Measurements from ENCODE around the gene MYLK. TPM values are rescaled to one million over a fixed set of nuclear protein-coding genes. Genes with fewer than 3 reads are reported as not detected.
"Not testable (repeated sequence)": the region's sequence is repeated elsewhere in the genome, so short reads cannot be mapped to it uniquely, and the experiment has no call there.

MYLK gene
- total RNA-seq, 2 experiments from 2014 or later, result 0.17 TPM; not detected in 1

DNA sequence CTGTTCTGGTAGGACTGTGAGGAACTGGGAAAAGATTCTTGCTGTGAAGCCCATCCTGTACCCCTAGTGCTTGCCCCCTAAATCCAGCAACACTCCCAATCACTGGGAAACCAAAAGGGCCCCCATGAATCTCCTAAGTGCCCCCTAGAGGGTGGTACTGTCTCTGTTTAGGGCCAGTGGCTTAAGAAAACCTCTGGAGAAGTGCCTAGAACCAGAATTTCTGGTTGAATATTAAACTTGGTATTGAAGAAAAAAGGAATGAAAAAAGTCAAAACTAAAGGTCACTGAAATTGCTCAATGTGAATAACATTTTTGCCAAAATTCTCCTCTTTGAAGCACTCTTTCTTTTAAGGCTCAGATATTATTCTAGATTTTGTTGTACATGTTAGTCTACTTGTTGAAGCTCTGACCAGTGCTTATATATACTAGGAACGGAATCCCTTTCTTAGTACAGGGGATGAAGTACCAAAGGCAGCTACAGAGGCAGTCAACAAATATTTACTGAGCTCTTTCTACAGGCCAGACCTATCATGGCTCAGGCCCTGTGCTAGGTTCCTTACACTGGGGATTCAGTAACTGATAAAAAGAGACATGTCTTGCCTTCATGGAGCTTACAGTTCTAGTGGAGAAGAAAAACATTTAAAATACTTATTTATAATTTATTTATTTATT, 138.8 kb downstream of the MYLK start:
- intact Hi-C loops (cut with micrococcal nuclease), result no loop called here
- POLR2A ChIA-PET, result no interaction called here
- Mint-ChIP-seq H3K4me1 (ENCODE audit: low read depth) (no peaks in the 10 kb centered on the region), H3K27me3 (peaks cover 3% of the 10 kb centered on the region), H3K36me3 (no peaks in the 10 kb centered on the region), H3K27ac (no peak overlapping the region), H3K9me3 (no peaks in the 10 kb centered on the region), H3K4me3 (no peak overlapping the region)
- CTCF ChIA-PET, result interaction anchor here (1.3 kb wide), 1 partner anchor 22 kb away, joined by 5 read pairs; no protein-coding TSS in a partner anchor
- DNase-seq, result no peak

DNA sequence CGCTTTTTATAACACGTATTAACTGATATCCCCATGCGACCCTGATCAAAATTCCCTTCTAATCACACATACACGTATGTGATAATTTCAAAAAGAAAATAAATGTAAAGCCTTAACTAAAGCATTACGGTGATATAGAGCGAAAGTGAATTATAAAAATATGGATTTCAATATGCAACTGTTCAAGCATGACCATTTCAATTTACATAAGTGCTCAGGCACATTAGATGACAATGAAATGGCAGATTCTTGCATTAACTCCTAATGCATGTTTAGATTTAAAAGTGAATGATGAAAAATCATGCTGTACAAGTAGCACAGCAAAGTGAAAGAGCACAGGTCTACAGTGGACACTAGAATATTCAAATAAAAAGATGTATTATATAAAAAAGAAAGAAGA, 140.1 kb downstream of the MYLK start:
- no peaks in the 10 kb centered on the region for H3K36me3 Mint-ChIP-seq

DNA sequence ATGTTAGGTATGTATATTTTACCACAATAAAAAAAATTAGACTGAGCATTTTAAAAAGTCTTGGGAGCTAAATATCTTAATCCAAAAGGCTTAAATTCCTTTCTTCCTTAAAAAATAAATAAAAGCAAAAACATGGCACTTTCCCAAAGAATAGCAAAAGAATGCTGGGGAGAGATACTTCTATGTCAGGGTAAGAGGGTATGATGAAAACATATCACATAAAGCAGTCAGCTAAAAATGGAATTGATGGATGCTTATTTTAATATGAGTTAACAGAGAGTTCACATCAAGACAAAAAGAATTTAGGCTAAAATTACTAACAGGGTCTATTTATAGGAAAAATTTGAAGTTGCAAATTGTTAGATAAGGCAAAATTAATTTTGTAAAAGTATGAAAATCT, 141.0 kb downstream of the MYLK start:
- peaks cover 9% of the 10 kb centered on the region for H3K27me3 Mint-ChIP-seq
- no peaks in the 10 kb centered on the region for H3K4me1 Mint-ChIP-seq (ENCODE audit: low read depth)
- ChIA-PET POLR2A (no interaction called here), CTCF (interaction anchor here (0.6 kb wide), 1 partner anchor 209 kb away, joined by 3 read pairs; no protein-coding TSS in a partner anchor)
- no peak for DNase-seq
- no peak overlapping the region for H3K27ac Mint-ChIP-seq
- no peak overlapping the region for H3K4me3 Mint-ChIP-seq
- intact Hi-C loops (cut with micrococcal nuclease), result no loop called here
- no peaks in the 10 kb centered on the region for H3K9me3 Mint-ChIP-seq
- no peaks in the 10 kb centered on the region for H3K36me3 Mint-ChIP-seq

More for the DNA sequence above, 140.1 kb downstream of the MYLK start:
- CTCF ChIA-PET, result no interaction called here
- intact Hi-C loops (cut with micrococcal nuclease), result no loop called here
- no peak overlapping the region for H3K4me3 Mint-ChIP-seq
- H3K27ac Mint-ChIP-seq, result no peak overlapping the region
- H3K4me1 Mint-ChIP-seq (ENCODE audit: low read depth), result no peaks in the 10 kb centered on the region
- H3K27me3 Mint-ChIP-seq, result peaks cover 4% of the 10 kb centered on the region
- DNase-seq, result no peak
- POLR2A ChIA-PET, result no interaction called here
- H3K9me3 Mint-ChIP-seq, result no peaks in the 10 kb centered on the region

DNA sequence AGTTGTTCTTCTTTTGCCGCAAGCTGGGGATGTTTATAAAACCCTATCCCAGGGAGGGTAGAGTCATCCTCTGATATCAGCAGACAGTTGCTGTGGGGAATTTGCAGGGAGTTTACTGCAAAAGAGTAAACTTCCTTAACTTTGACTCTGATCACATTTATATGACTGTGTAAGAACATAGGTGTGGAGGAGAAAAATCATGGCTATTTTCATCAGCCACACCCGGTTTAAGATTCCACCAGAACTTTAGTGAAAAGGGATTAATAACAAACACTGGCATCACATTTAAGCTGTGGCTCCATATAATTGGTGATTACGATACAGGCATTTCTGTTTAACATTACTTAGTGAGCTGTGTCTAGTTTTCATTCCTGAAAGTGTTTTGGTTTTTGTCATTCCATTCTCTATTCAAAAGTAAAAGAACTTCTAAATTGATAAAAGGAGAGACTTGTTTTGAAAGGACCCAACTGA, 143.1 kb downstream of the MYLK start:
- no peak for DNase-seq
- POLR2A ChIA-PET, result no interaction called here
- intact Hi-C loops (cut with micrococcal nuclease), result no loop called here
- Mint-ChIP-seq H3K4me1 (ENCODE audit: low read depth) (no peaks in the 10 kb centered on the region), H3K4me3 (no peak overlapping the region), H3K27me3 (peaks cover 9% of the 10 kb centered on the region), H3K9me3 (no peaks in the 10 kb centered on the region), H3K36me3 (no peaks in the 10 kb centered on the region), H3K27ac (no peak overlapping the region)
- CTCF ChIA-PET, result interaction anchor here (1.3 to 2.2 kb wide), 2 partner anchors 8 to 18 kb away, joined by 3 to 7 read pairs; no protein-coding TSS in a partner anchor

DNA sequence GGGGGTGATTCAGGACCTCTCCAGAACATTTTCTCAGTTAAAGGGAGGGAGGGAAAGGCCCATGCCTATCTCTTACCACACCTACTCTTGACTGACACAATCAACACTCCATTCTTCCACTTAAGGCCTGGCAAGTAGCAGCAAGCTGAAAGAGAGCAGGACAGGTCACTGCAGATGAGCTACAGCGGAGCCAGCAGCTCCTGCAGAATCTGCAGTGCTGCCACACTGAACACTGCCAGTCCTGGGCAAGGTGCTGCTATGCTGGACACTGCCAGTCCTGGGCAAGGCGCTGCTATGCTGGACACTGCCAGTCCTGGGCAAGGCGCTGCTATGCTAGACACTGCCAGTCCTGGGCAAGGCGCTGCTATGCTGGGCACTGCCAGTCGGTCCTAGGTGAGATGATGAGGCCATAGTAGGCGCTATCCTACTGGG, 143.7 kb downstream of the MYLK start:
- no peaks in the 10 kb centered on the region for H3K4me1 Mint-ChIP-seq (ENCODE audit: low read depth)
- no peak overlapping the region for H3K4me3 Mint-ChIP-seq
- CTCF ChIA-PET, result interaction anchor here (2.2 kb wide), 1 partner anchor 17 kb away, joined by 7 read pairs; no protein-coding TSS in a partner anchor
- no peaks in the 10 kb centered on the region for H3K9me3 Mint-ChIP-seq
- no peak for DNase-seq
- peaks cover 9% of the 10 kb centered on the region for H3K27me3 Mint-ChIP-seq
- POLR2A ChIA-PET, result no interaction called here
- H3K27ac Mint-ChIP-seq, result no peak overlapping the region
- intact Hi-C loops (cut with micrococcal nuclease), result no loop called here
- H3K36me3 Mint-ChIP-seq, result no peaks in the 10 kb centered on the region

DNA sequence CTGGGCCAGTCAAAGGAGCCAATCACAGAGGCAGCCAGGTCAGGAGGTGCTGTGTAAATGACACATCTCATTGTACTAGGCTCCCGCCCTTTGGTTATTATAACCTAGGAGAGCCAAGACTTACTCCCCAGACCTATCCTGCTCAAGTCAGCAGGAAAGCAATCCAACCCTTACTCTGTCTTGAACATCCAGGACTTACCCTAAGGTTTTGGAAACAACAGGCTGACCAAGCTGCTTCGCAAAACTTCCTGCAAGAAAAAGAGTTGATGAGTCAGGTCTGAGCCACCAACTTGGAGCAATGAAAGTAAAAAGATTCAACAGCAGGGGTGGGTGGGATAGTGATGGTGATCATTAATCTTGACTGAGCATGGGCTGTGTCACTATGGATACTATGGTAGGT, 144.4 kb downstream of the MYLK start:
- no peak overlapping the region for H3K27ac Mint-ChIP-seq
- ChIA-PET CTCF (no interaction called here), POLR2A (interaction anchor here (0.6 kb wide), 1 partner anchor 821 kb away, joined by 3 read pairs; no protein-coding TSS in a partner anchor)
- H3K9me3 Mint-ChIP-seq, result no peaks in the 10 kb centered on the region
- DNase-seq, result no peak
- H3K4me3 Mint-ChIP-seq, result no peak overlapping the region
- peaks cover 11% of the 10 kb centered on the region for H3K27me3 Mint-ChIP-seq
- no peaks in the 10 kb centered on the region for H3K36me3 Mint-ChIP-seq
- intact Hi-C loops (cut with micrococcal nuclease), result no loop called here
- no peaks in the 10 kb centered on the region for H3K4me1 Mint-ChIP-seq (ENCODE audit: low read depth)

DNA sequence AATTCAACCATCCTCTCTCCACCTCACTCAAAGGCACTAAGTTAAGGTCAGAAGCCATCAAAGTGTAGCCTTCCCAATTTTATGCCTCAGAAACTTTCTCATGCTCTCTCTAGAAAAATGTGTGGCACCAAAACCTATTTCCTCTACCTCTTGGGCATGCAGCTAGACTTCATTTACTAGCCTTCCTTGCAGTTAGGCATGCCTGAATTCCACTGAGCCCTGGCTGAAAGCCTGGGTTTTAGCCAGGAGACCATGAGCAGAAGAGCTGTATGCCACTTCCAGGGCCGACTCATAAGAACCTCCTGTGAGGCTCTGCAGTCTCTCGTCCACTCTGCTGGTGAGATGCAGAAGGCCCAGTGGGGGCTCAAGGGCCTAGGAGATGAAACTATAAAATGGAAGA, 145.0 kb downstream of the MYLK start:
- Mint-ChIP-seq H3K9me3 (no peaks in the 10 kb centered on the region), H3K36me3 (no peaks in the 10 kb centered on the region), H3K4me3 (no peak overlapping the region), H3K4me1 (ENCODE audit: low read depth) (no peaks in the 10 kb centered on the region), H3K27ac (no peak overlapping the region), H3K27me3 (peaks cover 12% of the 10 kb centered on the region)
- intact Hi-C loops (cut with micrococcal nuclease), result no loop called here
- ChIA-PET POLR2A (interaction anchor here (0.6 kb wide), 1 partner anchor 822 kb away, joined by 3 read pairs; no protein-coding TSS in a partner anchor), CTCF (no interaction called here)
- DNase-seq, result no peak

DNA sequence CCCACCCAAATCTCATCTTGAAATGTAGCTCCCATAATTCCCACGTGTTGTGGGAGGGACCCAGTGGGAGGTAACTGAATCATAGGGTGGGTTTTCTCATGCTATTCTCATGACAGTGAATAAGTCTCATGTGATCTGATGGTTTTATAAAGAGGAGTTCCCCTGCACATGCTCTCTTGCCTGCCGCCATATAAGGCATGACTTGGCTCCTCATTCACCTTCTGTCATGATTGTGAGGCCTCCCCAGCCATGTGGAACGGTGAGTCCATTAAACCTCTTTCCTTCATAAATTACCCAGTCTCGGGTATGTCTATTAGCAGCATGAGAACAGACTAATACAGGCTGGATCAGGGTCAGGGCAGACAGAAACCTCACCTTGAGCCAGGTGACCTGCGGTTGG, 145.6 kb downstream of the MYLK start:
- H3K27ac Mint-ChIP-seq; H3K9me3 Mint-ChIP-seq; H3K4me1 Mint-ChIP-seq (ENCODE audit: low read depth); DNase-seq; POLR2A ChIA-PET; intact Hi-C loops (cut with micrococcal nuclease); CTCF ChIA-PET; H3K36me3 Mint-ChIP-seq; H3K4me3 Mint-ChIP-seq: not testable (repeated sequence)
- peaks cover 10% of the 10 kb centered on the region for H3K27me3 Mint-ChIP-seq

DNA sequence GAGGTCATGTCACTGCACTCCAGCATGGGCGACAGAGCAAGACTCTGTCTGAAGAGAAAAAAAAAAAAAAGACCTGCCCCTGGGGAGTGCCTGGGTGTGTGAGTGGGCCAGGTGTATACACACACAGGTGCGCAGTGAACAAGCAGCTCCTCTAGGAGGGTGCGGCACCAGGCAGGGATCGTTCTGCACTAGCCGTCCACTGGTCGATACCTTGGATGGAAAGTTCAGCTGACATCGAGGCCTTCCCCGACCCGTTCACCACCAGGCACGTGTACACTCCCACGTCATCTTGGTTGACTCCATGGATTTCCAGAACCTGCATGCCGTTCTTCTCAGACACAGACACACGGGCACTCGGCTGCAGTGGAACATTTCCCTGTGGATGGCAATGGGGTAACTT, 147.0 kb downstream of the MYLK start:
- no peak overlapping the region for H3K27ac Mint-ChIP-seq
- intact Hi-C loops (cut with micrococcal nuclease), result no loop called here
- ChIA-PET POLR2A (no interaction called here), CTCF (interaction anchor here (0.7 kb wide), 1 partner anchor 21 kb away, joined by 3 read pairs; no protein-coding TSS in a partner anchor)
- H3K27me3 Mint-ChIP-seq, result peaks cover 9% of the 10 kb centered on the region
- H3K4me1 Mint-ChIP-seq (ENCODE audit: low read depth), result no peaks in the 10 kb centered on the region
- H3K9me3 Mint-ChIP-seq, result no peaks in the 10 kb centered on the region
- H3K4me3 Mint-ChIP-seq, result no peak overlapping the region
- DNase-seq, result no peak
- H3K36me3 Mint-ChIP-seq, result no peaks in the 10 kb centered on the region

DNA sequence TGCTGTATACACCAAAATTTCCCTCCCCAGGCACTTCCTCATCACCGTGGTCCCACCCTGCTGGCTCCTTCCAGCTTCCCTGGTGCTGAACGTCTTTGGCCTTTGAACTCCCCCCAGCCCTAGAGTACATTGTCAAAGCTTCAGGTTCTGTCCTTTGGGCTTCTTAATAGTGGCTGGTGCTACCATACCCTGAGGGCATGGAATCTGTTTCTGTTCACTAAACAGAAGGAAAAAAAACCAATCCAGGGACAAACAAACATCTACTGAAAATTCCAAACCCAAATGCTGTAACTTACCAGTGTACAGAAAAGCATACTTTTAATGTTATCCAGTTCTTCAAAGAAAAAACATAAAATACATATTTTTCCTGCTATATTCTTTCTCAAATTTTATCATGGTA, 148.7 kb downstream of the MYLK start:
- intact Hi-C loops (cut with micrococcal nuclease), result no loop called here
- Mint-ChIP-seq H3K4me3 (no peak overlapping the region), H3K36me3 (no peaks in the 10 kb centered on the region), H3K9me3 (no peaks in the 10 kb centered on the region), H3K27ac (no peak overlapping the region), H3K27me3 (peaks cover 9% of the 10 kb centered on the region), H3K4me1 (ENCODE audit: low read depth) (no peaks in the 10 kb centered on the region)
- DNase-seq, result no peak
- ChIA-PET POLR2A (no interaction called here), CTCF (no interaction called here)

DNA sequence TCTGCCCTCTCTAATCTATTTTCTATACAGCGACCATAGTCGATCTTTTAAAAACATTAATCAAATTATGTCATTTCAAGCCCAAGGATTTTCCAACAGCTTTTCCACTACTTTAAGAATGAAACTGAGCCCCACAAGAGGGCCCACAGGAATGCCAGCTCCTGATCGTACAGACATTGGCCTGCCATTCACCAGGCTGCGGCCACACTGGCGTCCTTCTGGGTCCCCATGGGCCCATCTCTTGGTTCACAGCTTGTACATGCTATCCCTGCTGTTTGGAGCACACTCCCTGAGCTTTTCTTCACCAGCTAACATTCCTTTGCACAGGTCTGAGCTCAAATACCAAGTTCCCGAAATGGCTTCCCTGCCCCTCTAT, 149.6 kb downstream of the MYLK start:
- CTCF ChIA-PET, result interaction anchor here (1.7 to 2.7 kb wide), 2 partner anchors 11 to 33 kb away, joined by 3 to 7 read pairs; no protein-coding TSS in a partner anchor
- Mint-ChIP-seq H3K4me1 (ENCODE audit: low read depth) (no peaks in the 10 kb centered on the region), H3K27me3 (peaks cover 9% of the 10 kb centered on the region), H3K4me3 (no peak overlapping the region), H3K27ac (no peak overlapping the region), H3K36me3 (no peaks in the 10 kb centered on the region), H3K9me3 (no peaks in the 10 kb centered on the region)
- no peak for DNase-seq
- POLR2A ChIA-PET, result no interaction called here
- intact Hi-C loops (cut with micrococcal nuclease), result no loop called here

DNA sequence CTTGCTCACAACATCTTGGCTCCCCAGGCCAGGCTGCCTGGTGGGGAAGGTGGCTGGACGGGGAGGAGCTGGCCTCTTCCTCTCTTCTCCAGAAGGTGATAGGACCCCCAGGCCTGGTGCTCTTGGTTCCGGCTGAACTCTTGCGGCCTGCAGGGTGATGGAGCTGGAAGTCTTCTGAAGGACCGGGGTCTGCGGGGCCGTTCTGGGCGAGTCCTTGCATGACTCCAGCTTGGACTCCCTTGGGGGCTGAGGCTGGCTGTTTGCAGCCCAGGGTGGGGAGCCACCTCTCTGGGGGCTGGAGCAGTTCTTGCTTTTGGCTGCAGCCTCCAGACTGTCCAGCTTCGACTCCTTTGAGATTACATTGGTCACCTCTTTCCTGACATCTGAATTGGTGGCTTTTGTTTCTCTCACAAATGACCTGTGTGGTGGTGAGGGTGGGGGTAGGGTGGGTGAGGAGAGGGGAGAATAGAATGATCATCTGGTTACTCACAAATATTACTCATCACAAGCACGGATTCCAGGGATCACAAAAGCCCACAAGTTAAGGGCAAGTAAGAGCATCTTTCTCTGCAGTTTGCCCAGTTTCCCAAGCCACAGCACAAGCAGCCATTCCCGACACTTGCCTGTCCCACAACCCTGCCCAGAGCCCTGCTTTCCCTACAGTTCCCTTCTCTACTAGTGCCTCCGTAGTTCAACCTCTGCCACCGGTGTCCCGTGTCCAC, 150.2 kb downstream of the MYLK start:
- DNase-seq, result no peak
- no peaks in the 10 kb centered on the region for H3K4me1 Mint-ChIP-seq (ENCODE audit: low read depth)
- intact Hi-C loops (cut with micrococcal nuclease), result no loop called here
- POLR2A ChIA-PET, result no interaction called here
- no peak overlapping the region for H3K4me3 Mint-ChIP-seq
- no peak overlapping the region for H3K27ac Mint-ChIP-seq
- no peaks in the 10 kb centered on the region for H3K36me3 Mint-ChIP-seq
- peaks cover 7% of the 10 kb centered on the region for H3K27me3 Mint-ChIP-seq
- CTCF ChIA-PET, result interaction anchor here (1.7 to 2.7 kb wide), 2 partner anchors 11 to 32 kb away, joined by 3 to 7 read pairs; no protein-coding TSS in a partner anchor
- no peaks in the 10 kb centered on the region for H3K9me3 Mint-ChIP-seq
